ENCODE results near the gene SYT11. TPM values are rescaled to one million over a fixed set of nuclear protein-coding genes. Genes with fewer than 3 reads are reported as not detected.

Gene SYT11
- total and polyA plus RNA-seq, 10 of the 15 experiments (the other 5 are each of a cell fraction or from before 2014, with no cell fraction given), result 7.7 to 21.2 (median 13.5) TPM

- CTCF ChIA-PET, result interaction anchor here (0.6 to 2.7 kb wide), 7 partner anchors 25 to 441 kb away, joined by 3 to 6 read pairs (median 5); partner anchors contain the start of gene KHDC4
- POLR2A ChIA-PET, result interaction anchor here (0.6 to 4.3 kb wide), 20 partner anchors 10 to 877 kb away, joined by 3 to 22 read pairs (median 6); partner anchors contain the start of genes ARHGEF2, PMF1 and RIT1
- H3K4me2 ChIP-seq (ENCODE audit: control insufficient read depth, insufficient read depth), result peak overlapping the region; percentile 49
- DNase-seq (ENCODE audit: low read depth, low spot score), result no peak
- H3K9me3 ChIP-seq (replicated peaks; ENCODE audit: control insufficient read depth, insufficient read depth, low read length), result no peaks in the 10 kb centered on the region
- no peak for FAIRE-seq
- peaks cover 22% of the 10 kb centered on the region for H3K79me2 ChIP-seq (ENCODE audit: control insufficient read depth, insufficient read depth, low read length)
- no peaks in the 10 kb centered on the region for H3K27me3 ChIP-seq (replicated peaks in 1 of 2; ENCODE audit: control insufficient read depth in 2 of 2, insufficient read depth in 2 of 2, low read length in 1 of 2)
- RAD21 ChIA-PET (ENCODE audit: unreplicated experiment), result interaction anchor here (0.5 to 2.3 kb wide), 13 partner anchors 10 to 131 kb away, joined by 3 to 17 read pairs (median 4); partner anchors contain the start of genes ARHGEF2 and KHDC4
- peaks cover 15% of the 10 kb centered on the region for H3K4me1 ChIP-seq (ENCODE audit: control insufficient read depth, insufficient read depth, low read length)
- peak overlapping the region; percentile 81 for H2AFZ ChIP-seq (ENCODE audit: control insufficient read depth, low read depth, low read length)
- H3K27ac ChIP-seq (ENCODE audit: control insufficient read depth, insufficient read depth), result peak overlapping the region; percentile 70
- 1% methylated on average over 12 of the region's 12 CpGs for WGBS (ENCODE audit: insufficient coverage, insufficient replicate concordance, low lambda C conversion rate, missing lambda C conversion rate)
- ATAC-seq, result peak; percentile 2
- no peaks in the 10 kb centered on the region for H4K20me1 ChIP-seq (ENCODE audit: control insufficient read depth, insufficient read depth)
- SMC1A ChIA-PET (ENCODE audit: uncharacterized antibody, unreplicated experiment), result interaction anchor here (0.7 to 6.6 kb wide), 15 partner anchors 9 to 208 kb away, joined by 3 to 29 read pairs (median 4); partner anchors contain the start of genes KHDC4 and SSR2
- H3K9ac ChIP-seq (ENCODE audit: control insufficient read depth, insufficient read depth, low read length), result peak overlapping the region; percentile 51
- peak overlapping the region; percentile 65 for H3K4me3 ChIP-seq
- no TSS peak for BruUV-seq (replicated peaks)
- intact Hi-C loops (cut with micrococcal nuclease; ENCODE audit: unreplicated experiment) (loop anchor here (2.0 to 10.0 kb wide), 3 partner anchors 52 to 196 kb away; partner anchors contain the start of genes LAMTOR2, RIT1 and UBQLN4), in situ Hi-C loops (cut with MboI) (no loop called here)
- H3K36me3 ChIP-seq (ENCODE audit: control insufficient read depth in 2 of 2, insufficient read depth in 2 of 2, low read length in 1 of 2), result no peaks in the 10 kb centered on the region; a peak in 1 of 4 replicates
- TF ChIP-seq ZNF274 (IDR thresholded peaks at IDR 0.05; ENCODE audit: insufficient read depth, insufficient read length), result no peak
- no peak for TF ChIP-seq STAT1 (conservative IDR thresholded peaks at IDR 0.05)
- no peak for TF ChIP-seq MAX (IDR thresholded peaks at IDR 0.05; ENCODE audit: low read depth, low read length)
- TF ChIP-seq CBX5 (IDR thresholded peaks at IDR 0.05; ENCODE audit: low read depth), result no peak
- no peak for TF ChIP-seq PKNOX1 (IDR thresholded peaks at IDR 0.05)
- TF ChIP-seq BCLAF1 (IDR thresholded peaks at IDR 0.05), result no peak
- TF ChIP-seq SREBF2 (IDR thresholded peaks at IDR 0.05; ENCODE audit: low read length), result no peak
- TF ChIP-seq SPI1 (IDR thresholded peaks at IDR 0.05; ENCODE audit: borderline replicate concordance, insufficient read depth, low read depth, low read length), result no peak
- peak; percentile 72; the same call in 1 of the 2 replicates for TF ChIP-seq DPF2 (IDR thresholded peaks at IDR 0.05)
- no peak for TF ChIP-seq BMI1 (IDR thresholded peaks at IDR 0.05; ENCODE audit: borderline replicate concordance)
- TF ChIP-seq, protein P1, sequence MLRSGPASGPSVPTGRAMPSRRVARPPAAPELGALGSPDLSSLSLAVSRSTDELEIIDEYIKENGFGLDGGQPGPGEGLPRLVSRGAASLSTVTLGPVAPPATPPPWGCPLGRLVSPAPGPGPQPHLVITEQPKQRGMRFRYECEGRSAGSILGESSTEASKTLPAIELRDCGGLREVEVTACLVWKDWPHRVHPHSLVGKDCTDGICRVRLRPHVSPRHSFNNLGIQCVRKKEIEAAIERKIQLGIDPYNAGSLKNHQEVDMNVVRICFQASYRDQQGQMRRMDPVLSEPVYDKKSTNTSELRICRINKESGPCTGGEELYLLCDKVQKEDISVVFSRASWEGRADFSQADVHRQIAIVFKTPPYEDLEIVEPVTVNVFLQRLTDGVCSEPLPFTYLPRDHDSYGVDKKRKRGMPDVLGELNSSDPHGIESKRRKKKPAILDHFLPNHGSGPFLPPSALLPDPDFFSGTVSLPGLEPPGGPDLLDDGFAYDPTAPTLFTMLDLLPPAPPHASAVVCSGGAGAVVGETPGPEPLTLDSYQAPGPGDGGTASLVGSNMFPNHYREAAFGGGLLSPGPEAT (IDR thresholded peaks at IDR 0.05; ENCODE audit: low read depth), result peak; percentile 72
- TF ChIP-seq HDAC6 (IDR thresholded peaks at IDR 0.05; ENCODE audit: unreplicated experiment), result no peak
- TF ChIP-seq NR2F1 (conservative IDR thresholded peaks at IDR 0.05), result no peak; the same call in 1 of the 2 replicates
- peak in 1 of 2 experiments; percentile 17; a peak in 1 of 4 replicates for TF ChIP-seq BHLHE40 (IDR thresholded peaks at IDR 0.05; ENCODE audit: borderline replicate concordance in 1 of 2, low read depth in 2 of 2, low read length in 1 of 2)
- no peak for TF ChIP-seq MYB (IDR thresholded peaks at IDR 0.05; ENCODE audit: borderline replicate concordance, low read depth, low read length)
- TF ChIP-seq NBN (IDR thresholded peaks at IDR 0.05), result peak; percentile 93
- TF ChIP-seq, protein P2, sequence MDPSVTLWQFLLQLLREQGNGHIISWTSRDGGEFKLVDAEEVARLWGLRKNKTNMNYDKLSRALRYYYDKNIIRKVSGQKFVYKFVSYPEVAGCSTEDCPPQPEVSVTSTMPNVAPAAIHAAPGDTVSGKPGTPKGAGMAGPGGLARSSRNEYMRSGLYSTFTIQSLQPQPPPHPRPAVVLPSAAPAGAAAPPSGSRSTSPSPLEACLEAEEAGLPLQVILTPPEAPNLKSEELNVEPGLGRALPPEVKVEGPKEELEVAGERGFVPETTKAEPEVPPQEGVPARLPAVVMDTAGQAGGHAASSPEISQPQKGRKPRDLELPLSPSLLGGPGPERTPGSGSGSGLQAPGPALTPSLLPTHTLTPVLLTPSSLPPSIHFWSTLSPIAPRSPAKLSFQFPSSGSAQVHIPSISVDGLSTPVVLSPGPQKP (IDR thresholded peaks at IDR 0.05; ENCODE audit: low read depth, low read length), result no peak
Measured at GRCh38 chr1:155858800-155859233, 550 bp upstream of the SYT11 start.

Measured in GM12878 (cell line).